GM12873 (cell line): ENCODE results near the gene SLC4A5.

Experiments used
- TF ChIP-seq, protein P1 (sequence below): IDR thresholded peaks from 2 replicates; pipeline ENCODE4 v1.5.1; 2012; ENCODE audit warnings: low read depth, mild to moderate bottlenecking, moderate library complexity, low read length, control low read depth; ENCODE audit not compliant: insufficient read depth; ENCODE audit errors: missing control alignments

SLC4A5 gene

DNA sequence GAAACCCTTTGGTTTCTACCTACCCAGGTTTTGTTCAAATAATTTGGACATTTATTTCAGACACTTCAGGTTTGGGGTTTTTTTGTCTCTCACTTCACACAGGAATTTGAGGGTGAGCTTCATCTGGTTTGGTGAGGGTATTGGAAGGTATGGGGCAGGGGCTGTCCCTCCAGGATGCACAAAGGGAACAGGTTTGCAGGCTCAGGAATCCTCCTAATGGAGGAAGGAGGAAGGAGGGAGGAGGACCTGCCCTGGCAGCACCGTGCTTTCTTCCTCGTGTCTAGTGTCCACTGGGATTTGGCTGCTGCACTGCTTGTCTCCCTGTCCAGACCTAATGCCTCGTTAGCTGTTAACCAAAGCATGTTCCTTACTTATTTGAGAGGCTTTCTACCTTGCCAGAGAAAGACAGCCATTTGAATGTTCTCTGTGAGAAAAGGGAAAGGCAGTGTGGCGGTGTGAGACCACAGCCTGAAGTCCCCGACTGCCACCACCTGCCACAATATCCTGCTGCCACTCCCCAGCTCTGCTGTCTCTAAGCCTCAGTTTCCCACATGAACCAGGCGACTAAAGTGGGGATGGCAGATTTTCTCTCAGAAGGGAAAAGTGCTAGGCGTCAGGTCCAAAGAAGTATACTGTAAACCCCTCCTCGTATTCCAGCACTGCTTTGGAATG lies 2.2 kb upstream of the SLC4A5 start:
- TF ChIP-seq, protein P1, sequence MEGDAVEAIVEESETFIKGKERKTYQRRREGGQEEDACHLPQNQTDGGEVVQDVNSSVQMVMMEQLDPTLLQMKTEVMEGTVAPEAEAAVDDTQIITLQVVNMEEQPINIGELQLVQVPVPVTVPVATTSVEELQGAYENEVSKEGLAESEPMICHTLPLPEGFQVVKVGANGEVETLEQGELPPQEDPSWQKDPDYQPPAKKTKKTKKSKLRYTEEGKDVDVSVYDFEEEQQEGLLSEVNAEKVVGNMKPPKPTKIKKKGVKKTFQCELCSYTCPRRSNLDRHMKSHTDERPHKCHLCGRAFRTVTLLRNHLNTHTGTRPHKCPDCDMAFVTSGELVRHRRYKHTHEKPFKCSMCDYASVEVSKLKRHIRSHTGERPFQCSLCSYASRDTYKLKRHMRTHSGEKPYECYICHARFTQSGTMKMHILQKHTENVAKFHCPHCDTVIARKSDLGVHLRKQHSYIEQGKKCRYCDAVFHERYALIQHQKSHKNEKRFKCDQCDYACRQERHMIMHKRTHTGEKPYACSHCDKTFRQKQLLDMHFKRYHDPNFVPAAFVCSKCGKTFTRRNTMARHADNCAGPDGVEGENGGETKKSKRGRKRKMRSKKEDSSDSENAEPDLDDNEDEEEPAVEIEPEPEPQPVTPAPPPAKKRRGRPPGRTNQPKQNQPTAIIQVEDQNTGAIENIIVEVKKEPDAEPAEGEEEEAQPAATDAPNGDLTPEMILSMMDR = no peak

DNA sequence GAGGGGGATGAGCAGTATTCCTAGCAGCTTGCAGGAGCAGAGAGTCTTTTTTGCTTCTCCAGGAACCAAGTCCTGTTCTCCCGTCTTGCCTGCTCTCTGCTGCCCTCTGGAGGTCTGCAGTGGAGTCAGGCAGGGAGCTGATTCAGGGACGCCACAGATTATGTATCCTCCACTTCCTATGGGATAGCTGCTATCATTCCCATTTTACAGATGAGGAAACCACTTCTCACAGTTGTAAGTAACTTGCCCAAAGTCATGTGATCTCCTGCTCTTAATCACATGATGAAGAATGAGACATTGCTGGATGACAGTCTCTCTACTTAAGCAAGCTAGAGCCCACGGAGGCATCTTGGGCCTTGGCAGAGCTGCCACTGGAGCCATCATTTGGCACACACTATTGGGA lies 8.3 kb downstream of the SLC4A5 start:
- TF ChIP-seq, protein P1 = peak; percentile 91

GRCh38 chr2:74333896-74334586 lies 9.2 kb downstream of the SLC4A5 start:
- TF ChIP-seq, protein P1 = no peak

DNA sequence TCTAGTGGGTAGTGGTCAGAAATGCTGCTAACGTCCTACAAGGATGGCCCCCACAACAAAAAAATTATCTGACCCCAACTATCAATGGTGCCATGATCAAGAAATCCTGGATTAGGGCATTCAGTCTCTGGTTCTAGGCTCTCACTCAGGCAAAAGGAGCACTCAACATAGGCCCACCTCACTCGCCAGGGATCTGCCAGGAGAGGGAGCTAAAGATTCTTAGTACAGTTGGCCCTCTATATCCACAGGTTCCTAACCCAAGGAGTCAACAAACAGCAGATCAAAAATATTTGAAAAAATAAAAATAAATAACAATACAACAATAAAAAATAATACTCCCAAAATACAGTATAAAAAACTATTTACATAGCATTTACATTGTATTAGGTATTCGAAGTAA lies 10.0 kb downstream of the SLC4A5 start:
- TF ChIP-seq, protein P1 = peak; percentile 45

- TF ChIP-seq, protein P1 = no peak
Measured at GRCh38 chr2:74332550-74333174, 10.6 kb downstream of the SLC4A5 start.

- TF ChIP-seq, protein P1 = no peak
Measured at GRCh38 chr2:74328573-74328972, 14.6 kb downstream of the SLC4A5 start.

- TF ChIP-seq, protein P1 = no peak
Measured at GRCh38 chr2:74328074-74328473, 15.1 kb downstream of the SLC4A5 start.
